HG03521 (cell line): Measurements from ENCODE around the gene COMMD2.

Experiments
- ATAC-seq: cut with Tn5 transposase; IDR thresholded peaks from one replicate; pipeline ENCODE4 v1.9.1; 2021; ENCODE audit warnings: mild to moderate bottlenecking, moderate library complexity; ENCODE audit not compliant: unreplicated experiment

Gene COMMD2

GRCh38 chr3:149764302-149764701 is 12.0 kb upstream of the COMMD2 start:
- no peak for ATAC-seq

GRCh38 chr3:149763565-149764195 is 11.4 kb upstream of the COMMD2 start:
- ATAC-seq, result no peak

DNA sequence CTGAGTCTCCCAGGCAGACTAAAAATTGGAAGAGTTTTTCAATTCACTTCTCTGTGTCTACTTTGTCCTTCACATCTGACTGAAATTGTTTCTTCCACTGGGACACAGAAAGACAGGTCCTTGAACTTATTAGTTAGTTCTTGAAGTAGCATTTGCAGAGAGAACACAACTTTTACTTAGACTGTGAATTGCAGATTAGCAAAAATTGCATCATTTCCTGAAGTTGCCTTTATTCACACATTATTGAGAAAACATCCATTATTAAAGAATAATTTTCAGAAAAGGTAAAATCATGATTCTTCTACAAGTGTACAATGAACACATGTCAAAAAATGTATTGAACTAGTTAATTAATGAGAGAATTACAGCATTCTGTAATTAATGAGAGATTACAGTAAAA is 1.4 kb upstream of the COMMD2 start:
- ATAC-seq, result no peak

DNA sequence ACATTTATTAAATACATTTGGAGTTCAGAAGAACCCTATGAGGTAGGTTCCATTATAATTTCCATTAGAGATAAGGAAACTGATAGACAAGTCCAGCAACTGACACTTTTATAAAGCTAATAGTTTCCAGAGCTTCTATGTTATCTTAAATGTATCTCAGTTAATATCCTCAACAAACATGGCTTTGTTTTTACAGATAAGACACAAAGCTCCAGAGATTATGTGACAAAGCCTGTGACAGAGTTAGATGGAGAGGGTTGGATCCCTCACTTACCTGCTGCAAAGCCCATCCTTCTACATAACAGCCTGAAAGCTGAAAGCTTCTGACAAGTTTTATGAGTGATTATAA is 473 bp upstream of the COMMD2 start:
- no peak for ATAC-seq

GRCh38 chr3:149751551-149751950 is 738 bp downstream of the COMMD2 start:
- ATAC-seq, result no peak

- no peak for ATAC-seq
Measured at GRCh38 chr3:149744606-149745005, 7.7 kb downstream of the COMMD2 start.

- ATAC-seq, result no peak
Measured at GRCh38 chr3:149744151-149744550, 8.1 kb downstream of the COMMD2 start.

- ATAC-seq, result no peak
Measured at GRCh38 chr3:149739396-149739795, 12.9 kb downstream of the COMMD2 start.

- ATAC-seq, result no peak
Measured at GRCh38 chr3:149738876-149739275, 13.4 kb downstream of the COMMD2 start.

DNA sequence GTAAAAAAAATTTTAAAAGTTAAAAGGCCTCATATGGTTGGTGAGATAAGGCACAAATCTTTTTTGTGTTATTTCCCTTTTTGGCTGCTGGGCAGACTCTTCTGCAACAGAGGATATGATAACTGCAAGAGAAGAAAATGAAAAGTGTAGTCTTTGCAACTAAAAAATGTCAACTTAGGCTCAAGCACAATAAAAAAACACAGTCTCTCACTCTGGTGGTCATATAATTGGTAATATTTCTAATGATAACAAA is 15.4 kb downstream of the COMMD2 start:
- no peak for ATAC-seq

DNA sequence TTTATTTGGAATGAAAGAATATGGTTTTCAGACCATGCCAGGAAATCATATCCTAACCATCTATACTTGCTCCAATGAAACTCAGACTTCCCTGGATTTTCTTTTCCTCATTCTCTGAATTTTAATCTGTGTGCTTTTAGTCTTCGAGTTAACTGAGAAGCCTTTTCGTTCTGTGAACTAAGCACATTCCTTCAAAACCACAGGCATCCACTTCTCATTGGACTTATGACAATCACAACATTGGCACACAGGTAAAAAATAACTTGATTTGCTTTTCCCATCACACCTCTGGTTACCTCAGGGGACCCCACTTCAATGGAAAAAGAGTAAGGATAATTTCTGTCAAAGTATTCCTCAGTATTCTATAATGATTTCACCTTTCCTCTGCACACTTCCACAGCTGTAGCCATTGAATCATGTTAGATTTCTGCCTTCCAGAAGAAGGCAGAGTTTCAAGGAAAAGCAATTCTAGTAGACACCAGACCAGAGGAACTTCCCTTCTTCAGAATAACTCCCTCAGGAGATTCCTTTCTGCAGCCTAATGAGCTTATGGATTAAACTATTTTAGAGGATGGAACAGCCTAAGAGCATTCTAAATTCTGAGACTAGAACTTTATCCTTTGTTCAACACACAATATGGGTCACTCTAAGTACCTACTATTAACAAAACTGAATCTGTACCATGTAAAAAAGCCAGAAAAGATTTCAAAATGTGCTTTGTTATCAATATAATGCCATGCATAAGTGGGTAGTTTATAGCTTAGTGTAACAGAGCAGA is 15.9 kb downstream of the COMMD2 start:
- no peak for ATAC-seq

GRCh38 chr3:149732234-149732633 is 20.1 kb downstream of the COMMD2 start:
- ATAC-seq, result no peak

GRCh38 chr3:149727656-149728055 is 24.6 kb downstream of the COMMD2 start:
- no peak for ATAC-seq

GRCh38 chr3:149726716-149727407 is 25.4 kb downstream of the COMMD2 start:
- peak; percentile 91 for ATAC-seq

DNA sequence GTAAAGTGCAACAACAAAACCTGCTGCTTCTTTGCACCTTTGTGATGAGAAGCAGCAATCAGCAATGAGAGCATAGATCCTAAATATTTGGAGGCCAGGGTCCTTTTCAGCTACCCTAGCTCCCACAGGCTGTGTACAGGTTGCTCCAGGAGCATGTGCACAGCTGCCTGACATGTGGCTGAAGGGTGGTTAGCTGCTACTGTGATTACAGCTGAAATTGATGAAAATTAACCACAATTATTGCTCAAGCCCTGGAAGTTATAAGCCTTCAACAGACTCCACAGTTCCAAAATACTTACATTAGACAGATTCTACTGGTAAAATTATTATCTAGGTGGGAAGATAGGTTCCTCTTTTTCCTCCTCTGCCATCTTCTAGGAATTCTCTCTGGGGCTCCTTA is 28.5 kb downstream of the COMMD2 start:
- ATAC-seq, result no peak

- ATAC-seq, result no peak
Measured at GRCh38 chr3:149720918-149721317, 31.4 kb downstream of the COMMD2 start.

- ATAC-seq, result peak; percentile 53
Measured at GRCh38 chr3:149717391-149718056, 34.8 kb downstream of the COMMD2 start.

- ATAC-seq, result no peak
Measured at GRCh38 chr3:149716984-149717383, 35.3 kb downstream of the COMMD2 start.

- no peak for ATAC-seq
Measured at GRCh38 chr3:149715247-149715646, 37.0 kb downstream of the COMMD2 start.

DNA sequence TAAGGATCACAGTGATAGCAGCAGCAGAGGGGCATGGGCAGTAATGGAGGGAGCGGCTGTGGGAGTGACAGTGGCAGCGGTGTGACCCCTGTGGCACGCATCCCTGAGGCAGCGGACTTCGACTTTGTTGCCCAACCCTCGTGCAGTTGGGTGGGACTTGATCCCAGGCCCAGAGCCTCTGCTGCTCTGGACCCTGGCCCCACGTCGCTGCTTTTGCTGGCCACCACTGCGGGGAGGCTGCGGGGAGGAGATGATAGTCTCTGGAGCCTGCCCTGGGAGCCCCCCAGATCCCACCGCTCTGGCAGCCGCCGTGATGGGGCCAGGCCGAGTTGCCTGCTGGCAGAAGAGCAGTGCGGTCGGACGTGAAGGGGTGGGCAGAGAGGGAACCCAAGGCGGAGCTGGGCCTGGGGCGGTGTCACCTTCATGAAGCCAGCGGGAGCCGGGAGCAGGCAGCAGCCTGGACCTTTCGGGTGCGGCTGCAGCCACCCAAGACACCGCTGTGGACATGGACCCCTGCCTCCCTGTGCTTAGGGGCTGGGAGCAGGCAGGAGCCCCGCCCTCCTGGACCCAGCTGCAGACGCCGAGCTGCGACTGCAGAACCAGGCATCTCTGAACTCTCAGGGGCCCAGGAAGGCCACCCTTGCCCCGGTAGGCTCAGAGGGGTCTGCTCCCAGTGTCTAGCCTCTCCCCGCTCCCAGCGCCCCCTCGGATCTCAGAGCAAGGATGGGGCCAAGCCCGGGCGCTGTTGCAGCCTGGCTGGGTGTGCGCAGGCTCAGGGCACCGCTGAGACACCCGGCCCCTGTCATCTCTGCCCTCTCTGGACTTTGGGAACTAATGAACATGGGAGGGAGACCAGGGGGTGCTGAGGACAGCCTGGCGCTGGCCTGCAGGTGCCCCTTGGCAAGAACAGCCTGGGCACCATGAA is 38.3 kb downstream of the COMMD2 start:
- ATAC-seq, result no peak

DNA sequence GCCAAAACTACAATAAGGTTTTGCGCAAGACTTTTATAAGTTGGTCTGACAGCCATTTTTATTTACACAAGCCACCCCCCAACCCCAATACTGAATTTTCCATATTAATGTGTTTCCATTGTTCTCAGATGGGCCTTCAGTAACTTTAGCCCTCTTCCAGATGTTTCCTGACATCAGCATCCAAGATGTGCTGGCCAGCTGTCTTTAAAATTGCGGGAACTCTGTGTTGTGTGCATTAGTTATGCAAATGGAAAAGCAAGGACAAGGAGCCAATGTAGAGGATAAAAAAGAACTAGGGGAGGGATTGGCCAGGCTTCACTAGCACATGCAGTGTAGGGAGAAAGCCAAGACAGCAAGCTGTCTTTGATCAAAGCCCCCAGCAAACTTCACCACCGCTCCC is 45.4 kb downstream of the COMMD2 start:
- no peak for ATAC-seq
